ENCODE results near the gene SYNPO.

SYNPO gene

DNA sequence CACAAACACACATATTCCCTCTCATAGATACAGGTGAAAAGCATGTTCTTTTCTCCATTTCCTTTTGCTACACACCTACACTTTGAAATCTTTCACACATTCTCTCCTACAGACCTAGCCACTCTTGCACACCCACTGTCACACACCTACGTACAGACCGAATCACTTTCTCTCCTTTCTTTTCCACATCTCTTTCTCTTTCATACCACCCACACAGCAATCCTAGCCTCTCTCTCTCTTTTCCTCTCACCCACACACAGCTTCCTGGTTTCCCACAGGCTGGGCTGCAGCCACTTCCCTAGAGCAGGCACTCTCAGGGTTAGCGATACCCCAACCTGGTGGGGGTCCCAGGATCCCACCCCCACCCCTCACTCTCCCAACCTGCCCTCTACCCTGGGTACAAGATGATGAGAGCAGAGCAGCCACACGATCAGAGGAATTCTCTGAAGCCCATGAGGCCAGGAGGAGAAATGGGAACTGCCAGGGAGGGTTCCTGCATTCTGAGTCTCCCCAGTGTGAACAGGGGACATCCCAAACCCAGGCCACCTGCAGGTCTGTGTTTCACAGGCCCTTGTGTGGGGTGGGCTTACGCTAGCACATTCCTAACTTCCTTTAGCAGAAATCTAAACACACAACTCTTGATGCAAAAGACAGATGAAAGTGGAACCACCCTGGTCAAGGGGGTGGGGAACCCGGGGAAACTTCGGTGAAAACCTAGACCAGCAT, 17.1 kb upstream of the SYNPO start:
- H3K4me3 Mint-ChIP-seq = no peak overlapping the region
- ATAC-seq (replicated peaks; ENCODE audit: extremely low read depth, poor library complexity, severe bottlenecking) (no peak), DNase-seq (ENCODE audit: low spot score in 2 of 2) (no peak)
- H3K9me3 Mint-ChIP-seq = no peaks in the 10 kb centered on the region
- H3K4me1 Mint-ChIP-seq = peaks cover 8% of the 10 kb centered on the region
- peaks cover 2% of the 10 kb centered on the region for H3K36me3 Mint-ChIP-seq (ENCODE audit: insufficient read depth)
- no peak overlapping the region for H3K27ac Mint-ChIP-seq (ENCODE audit: low read depth)
- peaks cover 32% of the 10 kb centered on the region for H3K27me3 Mint-ChIP-seq

- peaks cover 32% of the 10 kb centered on the region for H3K27me3 Mint-ChIP-seq
- no peak overlapping the region for H3K27ac Mint-ChIP-seq (ENCODE audit: low read depth)
- DNase-seq (ENCODE audit: low spot score in 2 of 2) = no peak
- peaks cover 8% of the 10 kb centered on the region for H3K4me1 Mint-ChIP-seq
- peak overlapping the region; percentile 79 for H3K4me3 Mint-ChIP-seq
- H3K9me3 Mint-ChIP-seq = no peaks in the 10 kb centered on the region
- H3K36me3 Mint-ChIP-seq (ENCODE audit: insufficient read depth) = peaks cover 2% of the 10 kb centered on the region
- no peak for ATAC-seq (replicated peaks; ENCODE audit: extremely low read depth, poor library complexity, severe bottlenecking)
These were observed 16.6 kb upstream of the SYNPO start for GRCh38 chr5:150623878-150624216.

GRCh38 chr5:150624334-150625163, 15.9 kb upstream of the SYNPO start:
- H3K4me1 Mint-ChIP-seq = peaks cover 8% of the 10 kb centered on the region

GRCh38 chr5:150625164-150625535, 15.3 kb upstream of the SYNPO start:
- peaks cover 2% of the 10 kb centered on the region for H3K36me3 Mint-ChIP-seq (ENCODE audit: insufficient read depth)
- H3K9me3 Mint-ChIP-seq = no peaks in the 10 kb centered on the region
- H3K4me3 Mint-ChIP-seq = no peak overlapping the region
- ATAC-seq (replicated peaks; ENCODE audit: extremely low read depth, poor library complexity, severe bottlenecking) (no peak), DNase-seq (ENCODE audit: low spot score in 2 of 2) (no peak)
- H3K27me3 Mint-ChIP-seq = peaks cover 32% of the 10 kb centered on the region
- H3K27ac Mint-ChIP-seq (ENCODE audit: low read depth) = no peak overlapping the region
- peaks cover 8% of the 10 kb centered on the region for H3K4me1 Mint-ChIP-seq

More at GRCh38 chr5:150624334-150625163, 15.9 kb upstream of the SYNPO start:
- H3K9me3 Mint-ChIP-seq = no peaks in the 10 kb centered on the region
- peak; percentile 28 for ATAC-seq (replicated peaks; ENCODE audit: extremely low read depth, poor library complexity, severe bottlenecking)
- no peak for DNase-seq (ENCODE audit: low spot score in 2 of 2)
- H3K4me3 Mint-ChIP-seq = peak overlapping the region; percentile 79
- no peak overlapping the region for H3K27ac Mint-ChIP-seq (ENCODE audit: low read depth)
- peaks cover 2% of the 10 kb centered on the region for H3K36me3 Mint-ChIP-seq (ENCODE audit: insufficient read depth)
- H3K27me3 Mint-ChIP-seq = peaks cover 32% of the 10 kb centered on the region

- Mint-ChIP-seq H3K27me3 (peaks cover 32% of the 10 kb centered on the region), H3K27ac (ENCODE audit: low read depth) (no peak overlapping the region), H3K4me1 (peaks cover 8% of the 10 kb centered on the region), H3K36me3 (ENCODE audit: insufficient read depth) (peaks cover 2% of the 10 kb centered on the region), H3K9me3 (no peaks in the 10 kb centered on the region), H3K4me3 (no peak overlapping the region)
- no peak for DNase-seq (ENCODE audit: low spot score in 2 of 2)
- no peak for ATAC-seq (replicated peaks; ENCODE audit: extremely low read depth, poor library complexity, severe bottlenecking)
These were observed 14.4 kb upstream of the SYNPO start for GRCh38 chr5:150625831-150626746.

DNA sequence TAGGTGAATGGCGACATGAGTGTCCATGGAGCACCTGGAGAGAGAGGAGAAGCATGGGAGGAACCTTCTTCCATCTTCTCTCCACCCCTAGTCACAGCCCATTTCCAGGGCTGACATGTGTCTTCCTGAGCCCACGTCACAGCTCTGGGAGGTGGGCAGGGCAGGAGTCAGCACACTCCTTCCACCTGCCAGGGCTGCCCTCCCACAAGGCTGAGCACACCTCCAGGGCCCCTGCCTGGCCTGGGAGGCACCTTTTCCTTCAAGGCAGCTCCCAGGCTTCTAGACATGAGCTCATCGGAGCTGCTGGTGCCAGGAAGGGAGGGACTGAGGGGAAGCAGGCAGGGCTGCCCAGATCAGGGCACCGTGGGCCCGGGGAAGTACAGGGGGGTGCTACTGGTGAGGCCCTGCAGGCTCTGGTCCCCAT, 13.6 kb upstream of the SYNPO start:
- peaks cover 32% of the 10 kb centered on the region for H3K27me3 Mint-ChIP-seq
- no peak for ATAC-seq (replicated peaks; ENCODE audit: extremely low read depth, poor library complexity, severe bottlenecking)
- no peak overlapping the region for H3K4me3 Mint-ChIP-seq
- no peak for DNase-seq (ENCODE audit: low spot score in 2 of 2)
- peaks cover 8% of the 10 kb centered on the region for H3K4me1 Mint-ChIP-seq
- H3K36me3 Mint-ChIP-seq (ENCODE audit: insufficient read depth) = peaks cover 2% of the 10 kb centered on the region
- no peak overlapping the region for H3K27ac Mint-ChIP-seq (ENCODE audit: low read depth)
- H3K9me3 Mint-ChIP-seq = no peaks in the 10 kb centered on the region

GRCh38 chr5:150627731-150628545, 12.5 kb upstream of the SYNPO start:
- DNase-seq (ENCODE audit: low spot score in 2 of 2) (no peak), ATAC-seq (replicated peaks; ENCODE audit: extremely low read depth, poor library complexity, severe bottlenecking) (no peak)
- H3K9me3 Mint-ChIP-seq = no peaks in the 10 kb centered on the region
- H3K4me1 Mint-ChIP-seq = peaks cover 8% of the 10 kb centered on the region
- peaks cover 32% of the 10 kb centered on the region for H3K27me3 Mint-ChIP-seq
- no peak overlapping the region for H3K4me3 Mint-ChIP-seq
- H3K36me3 Mint-ChIP-seq (ENCODE audit: insufficient read depth) = peaks cover 2% of the 10 kb centered on the region
- H3K27ac Mint-ChIP-seq (ENCODE audit: low read depth) = no peak overlapping the region

DNA sequence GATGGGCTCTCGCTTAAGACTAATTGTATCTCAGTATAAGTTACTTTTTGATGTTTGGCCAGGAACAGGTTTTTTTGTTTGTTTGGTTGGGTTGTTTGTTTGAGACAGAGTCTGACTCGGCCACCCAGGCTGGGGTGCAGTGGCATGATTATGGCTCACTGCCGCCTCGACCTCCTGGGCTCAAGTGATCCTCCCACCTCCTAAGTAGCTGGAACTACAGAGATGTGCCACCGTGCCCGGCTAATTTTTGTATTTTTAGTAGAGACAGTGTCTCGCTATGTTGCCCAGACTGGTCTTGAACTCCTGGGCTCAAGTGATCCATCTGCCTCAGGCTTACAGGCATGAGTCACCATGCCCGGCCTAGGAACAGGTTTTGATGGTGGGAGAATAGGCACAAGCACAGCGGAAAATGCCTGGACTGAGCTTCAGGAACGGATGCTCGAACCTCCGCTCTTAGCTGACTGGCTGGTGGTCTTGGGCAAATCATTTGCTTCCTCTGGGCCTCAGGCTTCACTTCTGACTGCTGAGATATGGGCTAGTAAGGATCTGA, 11.4 kb upstream of the SYNPO start:
- Mint-ChIP-seq H3K4me3 (no peak overlapping the region), H3K27me3 (peaks cover 27% of the 10 kb centered on the region), H3K9me3 (no peaks in the 10 kb centered on the region), H3K27ac (ENCODE audit: low read depth) (no peak overlapping the region), H3K4me1 (peaks cover 6% of the 10 kb centered on the region), H3K36me3 (ENCODE audit: insufficient read depth) (peaks cover 2% of the 10 kb centered on the region)
- DNase-seq (ENCODE audit: low spot score in 2 of 2) (no peak), ATAC-seq (replicated peaks; ENCODE audit: extremely low read depth, poor library complexity, severe bottlenecking) (no peak)

GRCh38 chr5:150630016-150630415, 10.4 kb upstream of the SYNPO start:
- Mint-ChIP-seq H3K36me3 (ENCODE audit: insufficient read depth) (peaks cover 1% of the 10 kb centered on the region), H3K27me3 (peaks cover 30% of the 10 kb centered on the region), H3K27ac (ENCODE audit: low read depth) (no peak overlapping the region), H3K4me1 (no peaks in the 10 kb centered on the region), H3K9me3 (no peaks in the 10 kb centered on the region), H3K4me3 (no peak overlapping the region)
- no peak for DNase-seq (ENCODE audit: low spot score in 2 of 2)
- ATAC-seq (replicated peaks; ENCODE audit: extremely low read depth, poor library complexity, severe bottlenecking) = no peak

- H3K27me3 Mint-ChIP-seq = peaks cover 37% of the 10 kb centered on the region
- no peaks in the 10 kb centered on the region for H3K9me3 Mint-ChIP-seq
- no peaks in the 10 kb centered on the region for H3K36me3 Mint-ChIP-seq (ENCODE audit: insufficient read depth)
- no peak overlapping the region for H3K4me3 Mint-ChIP-seq
- no peak overlapping the region for H3K27ac Mint-ChIP-seq (ENCODE audit: low read depth)
- no peak for DNase-seq (ENCODE audit: low spot score in 2 of 2)
- no peaks in the 10 kb centered on the region for H3K4me1 Mint-ChIP-seq
- no peak for ATAC-seq (replicated peaks; ENCODE audit: extremely low read depth, poor library complexity, severe bottlenecking)
These were observed 9.8 kb upstream of the SYNPO start for GRCh38 chr5:150630461-150631325.

DNA sequence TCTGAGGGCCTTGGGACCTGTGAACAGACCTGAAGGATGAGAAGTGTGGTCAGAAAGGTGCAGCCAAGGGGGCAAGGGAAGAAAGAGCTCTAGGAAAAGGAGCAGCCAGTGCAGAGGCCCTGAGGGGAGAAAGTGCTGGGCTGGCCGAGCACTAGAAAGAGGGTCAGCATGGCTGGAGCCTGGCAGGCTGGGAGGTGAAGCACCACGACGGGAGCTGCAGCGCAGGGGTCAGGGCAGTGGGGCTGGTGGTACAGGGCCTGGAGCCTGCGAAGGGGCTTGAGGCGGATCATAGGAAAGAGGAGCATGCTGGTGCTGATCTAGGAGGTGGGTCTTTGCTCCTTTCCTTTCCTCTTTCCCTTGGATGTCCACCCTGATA, 9.1 kb upstream of the SYNPO start:
- Mint-ChIP-seq H3K4me3 (no peak overlapping the region), H3K9me3 (no peaks in the 10 kb centered on the region), H3K4me1 (no peaks in the 10 kb centered on the region), H3K27ac (ENCODE audit: low read depth) (no peak overlapping the region), H3K36me3 (ENCODE audit: insufficient read depth) (no peaks in the 10 kb centered on the region), H3K27me3 (peaks cover 39% of the 10 kb centered on the region)
- ATAC-seq (replicated peaks; ENCODE audit: extremely low read depth, poor library complexity, severe bottlenecking) (no peak), DNase-seq (ENCODE audit: low spot score in 2 of 2) (no peak)
